Panc1 (cell line): ENCODE data around the gene FAM78A. TPM values are rescaled to one million over a fixed set of nuclear protein-coding genes. Genes with fewer than 3 reads are reported as not detected.

Experiments used
- ATAC-seq: fragments of 200-7000 bp; cut with Tn5 transposase; 2 replicates; pipeline ENCODE4 v1.9.1; 2020; ENCODE audit warnings: mild to moderate bottlenecking, moderate library complexity
- BruUV-seq: library from RNA; stranded (reverse); fragments of 400-500 nt; replicated peaks from 2 replicates; lab custom pipeline; 2021; lab: Mats Ljungman, UMichigan
- CTCF ChIA-PET: fragments of 300-600 bp; sonication (Branson Sonifier 250); formaldehyde crosslinking; loops from one replicate; lab custom pipeline; 2022; ENCODE audit warnings: antibody characterized with exemption; lab: Charles Lee
- POLR2A ChIA-PET: fragments of 300-600 bp; sonication (Branson Sonifier 250); formaldehyde crosslinking; loops from one replicate; lab custom pipeline; 2022; ENCODE audit warnings: antibody characterized with exemption; lab: Charles Lee
- DNase-seq: peaks from one replicate; pipeline ENCODE4 v3.0.0-alpha.2; 2010; ENCODE audit warnings: low read depth, low spot score
- H3K27ac ChIP-seq: 2 replicates; pipeline ENCODE4 v1.5.1; 2011; ENCODE audit warnings: mild to moderate bottlenecking, low read length, inconsistent platforms
- H3K27me3 ChIP-seq: fragments of 200-500 bp; sonication (Bioruptor generic); 2 replicates; pipeline ENCODE4 v1.6.0; 2014; ENCODE audit warnings: low read length, inconsistent platforms; ENCODE audit not compliant: control insufficient read depth, insufficient read depth
- H3K36me3 ChIP-seq: fragments of 200-500 bp; sonication (Bioruptor generic); 2 replicates; pipeline ENCODE4 v1.5.1; 2014; ENCODE audit warnings: inconsistent platforms, mild to moderate bottlenecking, low read length, moderate library complexity; ENCODE audit not compliant: control insufficient read depth, insufficient read depth
- H3K4me1 ChIP-seq: 2 replicates; pipeline ENCODE4 v1.5.1; 2011; ENCODE audit warnings: inconsistent platforms, mild to moderate bottlenecking, low read length, moderate library complexity; ENCODE audit not compliant: control insufficient read depth, insufficient read depth
- H3K4me3 ChIP-seq, 2 experiments: 2 replicates each; pipeline ENCODE4 v1.5.1; 2011 to 2012; ENCODE audit warnings: low read depth in 2 of 2, low read length in 2 of 2, mild to moderate bottlenecking in 2 of 2, inconsistent platforms in 1 of 2, moderate library complexity in 1 of 2
- H3K9me3 ChIP-seq: fragments of 200-500 bp; sonication (Bioruptor generic); 2 replicates; pipeline ENCODE4 v1.5.1; 2014; ENCODE audit warnings: low read depth, mild to moderate bottlenecking, inconsistent platforms, low read length, moderate library complexity; ENCODE audit not compliant: control insufficient read depth, insufficient read depth
- CTCF ChIP-seq: fragments of 450-650 bp; IDR thresholded peaks from 2 replicates; pipeline ENCODE4 v1.5.1; 2017; ENCODE audit warnings: mild to moderate bottlenecking
- POLR2AphosphoS5 ChIP-seq: IDR thresholded peaks from 2 replicates; pipeline ENCODE4 v1.6.1; 2012; ENCODE audit warnings: mild to moderate bottlenecking, low read depth, low read length, moderate library complexity
- REST ChIP-seq, 2 experiments: IDR thresholded peaks; 2 replicates each; pipeline ENCODE4 v1.6.1; 2011 to 2012; ENCODE audit warnings: low read depth in 2 of 2, control low read depth in 1 of 2, low read length in 1 of 2, mild to moderate bottlenecking in 1 of 2, moderate library complexity in 1 of 2; ENCODE audit not compliant: insufficient read depth in 1 of 2
- SIN3A ChIP-seq: IDR thresholded peaks from 2 replicates; pipeline ENCODE4 v1.6.1; 2012; ENCODE audit warnings: low read depth, mild to moderate bottlenecking, low read length, moderate library complexity, borderline replicate concordance; ENCODE audit not compliant: insufficient read depth
- TCF7L2 ChIP-seq: IDR thresholded peaks from 2 replicates; pipeline ENCODE4 v1.6.1; 2011; ENCODE audit warnings: mild to moderate bottlenecking, low read depth, low read length, inconsistent platforms
- in situ Hi-C: cut with HindIII; loops from 2 replicates; pipeline ENCODE4 v1.10.0; 2016; ENCODE audit warnings: low sequenced_read_pairs, low pct_unique_long_range_greater_than_20kb
- intact Hi-C: fragments of 100-400 bp; cut with micrococcal nuclease; formaldehyde crosslinking; loops from one replicate; pipeline ENCODE4 v1.10.0; 2022; ENCODE audit not compliant: unreplicated experiment
- total RNA-seq: library from RNA; stranded (reverse); gene quantifications from one replicate; pipeline ENCODE4 v1.2.1, GENCODE V29; 2021; ENCODE audit not compliant: unreplicated experiment

The FAM78A gene
- total RNA-seq, 1 experiment from 2014 or later: 0.59 TPM

GRCh38 chr9:131312822-131313770, 36.8 kb upstream of the FAM78A start:
- Histone ChIP-seq H3K9me3 (no peaks in the 10 kb centered on the region), H3K4me3 (no peak overlapping the region), H3K27ac (no peak overlapping the region), H3K4me1 (no peaks in the 10 kb centered on the region), H3K27me3 (no peaks in the 10 kb centered on the region), H3K36me3 (no peaks in the 10 kb centered on the region)
- POLR2A ChIA-PET: no interaction called here
- no peak for ATAC-seq
- intact Hi-C loops (no loop called here), in situ Hi-C loops (no loop called here)
- CTCF ChIA-PET: no interaction called here
- no peak for TF ChIP-seq POLR2AphosphoS5
- no peak for TF ChIP-seq SIN3A
- TF ChIP-seq TCF7L2: no peak
- TF ChIP-seq CTCF: no peak
- TF ChIP-seq REST (IDR thresholded peaks at IDR 0.05; ENCODE audit: insufficient read depth in 1 of 2, low read depth in 2 of 2, low read length in 1 of 2): no peak
- DNase-seq: no peak
- no TSS peak for BruUV-seq

- TF ChIP-seq SIN3A (no peak), CTCF (no peak), TCF7L2 (no peak), REST (IDR thresholded peaks at IDR 0.05; ENCODE audit: insufficient read depth in 1 of 2, low read depth in 2 of 2, low read length in 1 of 2) (no peak), POLR2AphosphoS5 (no peak)
- no TSS peak for BruUV-seq
- ATAC-seq (no peak), DNase-seq (no peak)
- intact Hi-C loops: no loop called here
- CTCF ChIA-PET: no interaction called here
- in situ Hi-C loops: no loop called here
- Histone ChIP-seq H3K27ac (no peak overlapping the region), H3K4me1 (no peaks in the 10 kb centered on the region), H3K27me3 (no peaks in the 10 kb centered on the region), H3K4me3 (no peak overlapping the region), H3K36me3 (no peaks in the 10 kb centered on the region), H3K9me3 (no peaks in the 10 kb centered on the region)
- POLR2A ChIA-PET: no interaction called here
These were observed 35.9 kb upstream of the FAM78A start for GRCh38 chr9:131312246-131312645.
